Prostate gland (tissue), 2 donors: ENCODE measurements around the gene GALNT7. TPM values are rescaled to one million over a fixed set of nuclear protein-coding genes. Genes with fewer than 3 reads are reported as not detected.

Experiments used
- DNase-seq: peaks from one replicate; pipeline ENCODE4 v3.0.0-alpha.2; 2019; ENCODE audit warnings: low spot score
- H3K27ac ChIP-seq, 2 donors: fragments of 200-600 bp; sonication (generic); 2 replicates each; pipeline ENCODE4 v1.5.1; 2017 to 2019
- H3K27me3 ChIP-seq: fragments of 200-600 bp; sonication (generic); replicated peaks from 2 replicates; pipeline ENCODE4 v1.5.1; 2019; ENCODE audit not compliant: insufficient read depth
- H3K36me3 ChIP-seq, 2 donors: fragments of 200-600 bp; sonication (generic); 1 replicate in 1 of 2; 2 replicates in 1 of 2; pipeline versions ENCODE4 v1.5.1 to v1.8.1; 2017 to 2019
- H3K4me1 ChIP-seq: fragments of 200-600 bp; sonication (generic); replicated peaks from 2 replicates; pipeline ENCODE4 v1.5.1; 2019
- H3K4me3 ChIP-seq, 2 donors: fragments of 200-600 bp; sonication (generic); 2 replicates each; pipeline ENCODE4 v1.5.1; 2017 to 2019
- H3K9me3 ChIP-seq: fragments of 200-600 bp; sonication (generic); 2 replicates; pipeline ENCODE4 v1.5.1; 2017
- CTCF ChIP-seq, 4 experiments: fragments of 200-600 bp in 2 of 4; fragments of 450-650 bp in 2 of 4; sonication (generic) in 2 of 4; IDR thresholded peaks; 1 replicate in 3 of 4; 2 replicates in 1 of 4; pipeline ENCODE4 v1.5.1; 2016 to 2019; ENCODE audit warnings: antibody characterized with exemption in 4 of 4, mild to moderate bottlenecking in 2 of 4, moderate library complexity in 2 of 4
- POLR2A ChIP-seq: fragments of 450-650 bp; IDR thresholded peaks from one replicate; pipeline ENCODE4 v1.6.1; 2016; ENCODE audit warnings: antibody characterized with exemption, mild to moderate bottlenecking
- POLR2AphosphoS5 ChIP-seq: sonication (generic); formaldehyde crosslinking; IDR thresholded peaks from one replicate; pipeline ENCODE4 v1.6.1; 2017; ENCODE audit warnings: antibody characterized with exemption
- WGBS: methylation state at CpG from one replicate; pipeline ENCODE4 v1.1.5; 2018; 5-methylcytosine and 5-hydroxymethylcytosine counted together
- intact Hi-C: fragments of 100-400 bp; cut with DNase I; formaldehyde crosslinking; loops from one replicate; pipeline ENCODE4 v1.14.2; 2022
- total RNA-seq, 2 donors: library from RNA; depleted of rRNA; stranded (reverse); fragments of >200 nt; gene quantifications; one replicate each; pipeline ENCODE4 v1.1.0, GENCODE V29; 2016

The GALNT7 gene
- total RNA-seq, 2 donors from 2014 or later = 45.5 to 109 TPM

GRCh38 chr4:173284463-173284862 is 115.9 kb downstream of the GALNT7 start:
- TF ChIP-seq CTCF (IDR thresholded peaks at IDR 0.05) = no peak
- TF ChIP-seq POLR2A = no peak
- no peak for TF ChIP-seq POLR2AphosphoS5
- no peaks in the 10 kb centered on the region for H3K4me1 ChIP-seq
- no peaks in the 10 kb centered on the region for H3K9me3 ChIP-seq
- no peaks in the 10 kb centered on the region for H3K36me3 ChIP-seq
- H3K4me3 ChIP-seq = no peak overlapping the region
- H3K27ac ChIP-seq = no peak overlapping the region
- intact Hi-C loops = no loop called here
- no peak for DNase-seq
- H3K27me3 ChIP-seq = no peaks in the 10 kb centered on the region

GRCh38 chr4:173287486-173287885 is 118.9 kb downstream of the GALNT7 start:
- Histone ChIP-seq H3K4me1 (no peaks in the 10 kb centered on the region), H3K9me3 (no peaks in the 10 kb centered on the region), H3K27me3 (no peaks in the 10 kb centered on the region), H3K36me3 (no peaks in the 10 kb centered on the region), H3K27ac (no peak overlapping the region), H3K4me3 (no peak overlapping the region)
- no peak for DNase-seq
- intact Hi-C loops = no loop called here
- TF ChIP-seq POLR2AphosphoS5 = no peak
- no peak for TF ChIP-seq POLR2A
- TF ChIP-seq CTCF (IDR thresholded peaks at IDR 0.05) = no peak
- 89% methylated on average over 2 of the region's 2 CpGs for WGBS

- Histone ChIP-seq H3K4me3 (no peak overlapping the region), H3K4me1 (no peaks in the 10 kb centered on the region), H3K36me3 (no peaks in the 10 kb centered on the region), H3K27me3 (no peaks in the 10 kb centered on the region), H3K9me3 (no peaks in the 10 kb centered on the region), H3K27ac (no peak overlapping the region)
- no peak for DNase-seq
- TF ChIP-seq CTCF (IDR thresholded peaks at IDR 0.05) (peak in 3 of 4 experiments; percentile 8 to 33 (median 21)), POLR2AphosphoS5 (no peak), POLR2A (no peak)
- 70% methylated on average over 4 of the region's 4 CpGs for WGBS
- intact Hi-C loops = no loop called here
Observed at GRCh38 chr4:173288296-173288695, 119.7 kb downstream of the GALNT7 start.

GRCh38 chr4:173288698-173289352 is 120.2 kb downstream of the GALNT7 start:
- Histone ChIP-seq H3K36me3 (no peaks in the 10 kb centered on the region), H3K4me3 (no peak overlapping the region), H3K9me3 (no peaks in the 10 kb centered on the region), H3K4me1 (no peaks in the 10 kb centered on the region), H3K27me3 (no peaks in the 10 kb centered on the region), H3K27ac (no peak overlapping the region)
- WGBS = 82% methylated on average over 3 of the region's 3 CpGs
- TF ChIP-seq POLR2A (no peak), POLR2AphosphoS5 (no peak), CTCF (IDR thresholded peaks at IDR 0.05) (no peak)
- intact Hi-C loops = no loop called here
- DNase-seq = no peak

- intact Hi-C loops = no loop called here
- no peaks in the 10 kb centered on the region for H3K9me3 ChIP-seq
- H3K27me3 ChIP-seq = no peaks in the 10 kb centered on the region
- no peak for DNase-seq
- H3K27ac ChIP-seq = no peak overlapping the region
- no peaks in the 10 kb centered on the region for H3K36me3 ChIP-seq
- TF ChIP-seq CTCF (IDR thresholded peaks at IDR 0.05) (no peak), POLR2A (no peak), POLR2AphosphoS5 (no peak)
- no peak overlapping the region for H3K4me3 ChIP-seq
- 46% methylated on average over 4 of the region's 4 CpGs for WGBS
- H3K4me1 ChIP-seq = no peaks in the 10 kb centered on the region
Observed at GRCh38 chr4:173289353-173289727, 120.7 kb downstream of the GALNT7 start.
